Measurements from ENCODE around the gene ATP8B3. TPM values are rescaled to one million over a fixed set of nuclear protein-coding genes. Genes with fewer than 3 reads are reported as not detected.
A peak's percentile ranks its signal among the peaks of the same experiment; 100 is the strongest.

The ATP8B3 gene
- total RNA-seq, 4 donors from 2014 or later = 0.88 to 2.4 (median 1.9) TPM

GRCh38 chr19:1857648-1858326 lies 45.7 kb upstream of the ATP8B3 start:
- DNase-seq (ENCODE audit: low spot score) (no peak), ATAC-seq (ENCODE audit: low FRiP score) (no peak)
- TF ChIP-seq CTCF (IDR thresholded peaks at IDR 0.05) = no peak

- TF ChIP-seq CTCF (IDR thresholded peaks at IDR 0.05) = no peak
- peak; percentile 56 for ATAC-seq (ENCODE audit: low FRiP score)
- DNase-seq (ENCODE audit: low spot score) = peak; percentile 70
These were observed 44.9 kb upstream of the ATP8B3 start for GRCh38 chr19:1856698-1857603.

- ATAC-seq (ENCODE audit: low FRiP score) = no peak
- no peak for TF ChIP-seq CTCF (IDR thresholded peaks at IDR 0.05)
- DNase-seq (ENCODE audit: low spot score) = no peak
These were observed 44.2 kb upstream of the ATP8B3 start for GRCh38 chr19:1856345-1856697.

GRCh38 chr19:1855828-1856255 lies 43.8 kb upstream of the ATP8B3 start:
- DNase-seq (ENCODE audit: low spot score) = no peak
- no peak for TF ChIP-seq CTCF (IDR thresholded peaks at IDR 0.05)
- ATAC-seq (ENCODE audit: low FRiP score) = no peak

- DNase-seq (ENCODE audit: low spot score) (no peak), ATAC-seq (ENCODE audit: low FRiP score) (peak; percentile 10)
- TF ChIP-seq CTCF (IDR thresholded peaks at IDR 0.05) = no peak
These were observed 43.2 kb upstream of the ATP8B3 start for GRCh38 chr19:1855040-1855827.

GRCh38 chr19:1854542-1855039 lies 42.5 kb upstream of the ATP8B3 start:
- no peak for TF ChIP-seq CTCF (IDR thresholded peaks at IDR 0.05)
- DNase-seq (ENCODE audit: low spot score) (no peak), ATAC-seq (ENCODE audit: low FRiP score) (no peak)
